Gastroesophageal sphincter (tissue), 3 donors: Measurements from ENCODE around the gene KCTD12.

Experiments
- POLR2A ChIP-seq, 2 donors: fragments of 450-650 bp; IDR thresholded peaks; one replicate each; pipeline ENCODE4 v1.6.1; 2017; ENCODE audit warnings: antibody characterized with exemption in 2 of 2, mild to moderate bottlenecking in 2 of 2, moderate library complexity in 1 of 2
- POLR2AphosphoS5 ChIP-seq: sonication (generic); formaldehyde crosslinking; IDR thresholded peaks from one replicate; pipeline ENCODE4 v1.6.1; 2017; ENCODE audit warnings: antibody characterized with exemption
- TF ChIP-seq, protein P1 (sequence below), 4 experiments: fragments of 200-600 bp in 2 of 4; fragments of 450-650 bp in 2 of 4; sonication (generic) in 1 of 4; IDR thresholded peaks; one replicate each; pipeline ENCODE4 v1.5.1; 2017 to 2019; ENCODE audit warnings: antibody characterized with exemption in 4 of 4, mild to moderate bottlenecking in 2 of 4, moderate library complexity in 2 of 4

DNA sequence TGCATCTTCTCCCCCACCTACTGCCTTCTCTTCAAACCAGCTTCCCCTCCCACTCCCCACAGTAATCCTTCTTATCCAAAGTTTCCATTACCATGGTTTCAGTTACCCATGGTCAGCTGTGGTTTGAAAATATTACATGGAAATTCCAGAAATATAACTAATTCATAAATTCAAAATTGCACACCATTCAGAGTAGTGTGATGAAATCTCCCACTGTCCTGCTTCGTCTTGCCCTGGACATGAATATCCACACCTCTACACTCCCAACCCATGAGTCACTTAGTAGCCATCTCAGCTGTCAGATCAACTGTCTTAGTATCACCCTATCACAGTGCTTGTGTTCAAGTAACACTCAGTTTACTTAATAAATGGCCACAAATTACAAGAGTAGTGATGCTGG lies 3.8 kb upstream of the KCTD12 start:
- TF ChIP-seq, protein P1, sequence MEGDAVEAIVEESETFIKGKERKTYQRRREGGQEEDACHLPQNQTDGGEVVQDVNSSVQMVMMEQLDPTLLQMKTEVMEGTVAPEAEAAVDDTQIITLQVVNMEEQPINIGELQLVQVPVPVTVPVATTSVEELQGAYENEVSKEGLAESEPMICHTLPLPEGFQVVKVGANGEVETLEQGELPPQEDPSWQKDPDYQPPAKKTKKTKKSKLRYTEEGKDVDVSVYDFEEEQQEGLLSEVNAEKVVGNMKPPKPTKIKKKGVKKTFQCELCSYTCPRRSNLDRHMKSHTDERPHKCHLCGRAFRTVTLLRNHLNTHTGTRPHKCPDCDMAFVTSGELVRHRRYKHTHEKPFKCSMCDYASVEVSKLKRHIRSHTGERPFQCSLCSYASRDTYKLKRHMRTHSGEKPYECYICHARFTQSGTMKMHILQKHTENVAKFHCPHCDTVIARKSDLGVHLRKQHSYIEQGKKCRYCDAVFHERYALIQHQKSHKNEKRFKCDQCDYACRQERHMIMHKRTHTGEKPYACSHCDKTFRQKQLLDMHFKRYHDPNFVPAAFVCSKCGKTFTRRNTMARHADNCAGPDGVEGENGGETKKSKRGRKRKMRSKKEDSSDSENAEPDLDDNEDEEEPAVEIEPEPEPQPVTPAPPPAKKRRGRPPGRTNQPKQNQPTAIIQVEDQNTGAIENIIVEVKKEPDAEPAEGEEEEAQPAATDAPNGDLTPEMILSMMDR (IDR thresholded peaks at IDR 0.05) = no peak
- TF ChIP-seq POLR2A (IDR thresholded peaks at IDR 0.05) (no peak), POLR2AphosphoS5 (no peak)
